SK-N-SH treated with all-trans-retinoic acid at 6 μM for 48 hours (cell line): ENCODE data around the gene KAZALD1.

Experiments used
- ARNTL ChIP-seq: fragments of 450-650 bp; formaldehyde crosslinking; IDR thresholded peaks from 2 replicates; pipeline ENCODE4 v1.5.0; 2020; ENCODE audit warnings: low read depth, mild to moderate bottlenecking, moderate library complexity, borderline replicate concordance
- BACH2 ChIP-seq: fragments of 250-450 bp; sonication (Bioruptor Pico); IDR thresholded peaks from 2 replicates; pipeline ENCODE4 v1.9.0; 2021; ENCODE audit warnings: mild to moderate bottlenecking, borderline replicate concordance
- CSDC2 ChIP-seq: fragments of 250-450 bp; sonication (Bioruptor Pico); IDR thresholded peaks from 2 replicates; pipeline ENCODE4 v1.5.0; 2020; ENCODE audit warnings: mild to moderate bottlenecking, moderate library complexity
- CSRNP3 ChIP-seq: fragments of 250-450 bp; sonication (Bioruptor Pico); IDR thresholded peaks from 2 replicates; pipeline ENCODE4 v1.5.1; 2021; ENCODE audit warnings: mild to moderate bottlenecking, moderate library complexity
- GLIS3 ChIP-seq: fragments of 250-450 bp; sonication (Bioruptor Pico); IDR thresholded peaks from 2 replicates; pipeline ENCODE4 v1.5.0; 2020; ENCODE audit warnings: mild to moderate bottlenecking, moderate library complexity
- OSR1 ChIP-seq: fragments of 250-450 bp; sonication (Bioruptor Pico); IDR thresholded peaks from 2 replicates; pipeline ENCODE4 v1.8.0; 2022; ENCODE audit warnings: moderate library complexity, mild to moderate bottlenecking, inconsistent platforms
- PATZ1 ChIP-seq: fragments of 250-450 bp; sonication (Bioruptor Pico); IDR thresholded peaks from 2 replicates; pipeline ENCODE4 v1.8.0; 2020; ENCODE audit warnings: mild to moderate bottlenecking, moderate library complexity, borderline replicate concordance
- POU6F1 ChIP-seq: fragments of 250-450 bp; sonication (Bioruptor Pico); IDR thresholded peaks from 2 replicates; pipeline ENCODE4 v1.8.0; 2021; ENCODE audit warnings: low read depth, mild to moderate bottlenecking, moderate library complexity, borderline replicate concordance
- SNAI2 ChIP-seq: fragments of 250-450 bp; sonication (Bioruptor Pico); IDR thresholded peaks from 2 replicates; pipeline ENCODE4 v1.5.0; 2020; ENCODE audit warnings: mild to moderate bottlenecking, moderate library complexity
- TOX ChIP-seq: fragments of 250-450 bp; sonication (Bioruptor Pico); IDR thresholded peaks from 2 replicates; pipeline ENCODE4 v1.8.0; 2021; ENCODE audit warnings: mild to moderate bottlenecking, moderate library complexity, borderline replicate concordance
- TSHZ2 ChIP-seq: fragments of 250-450 bp; sonication (Bioruptor Pico); IDR thresholded peaks from 2 replicates; pipeline ENCODE4 v1.5.0; 2020; ENCODE audit warnings: mild to moderate bottlenecking, moderate library complexity
- ZFP3 ChIP-seq: fragments of 250-450 bp; sonication (Bioruptor Pico); IDR thresholded peaks from 2 replicates; pipeline ENCODE4 v1.5.0; 2020; ENCODE audit warnings: mild to moderate bottlenecking, moderate library complexity
- ZNF565 ChIP-seq: fragments of 450-650 bp; formaldehyde crosslinking; conservative IDR thresholded peaks from 2 replicates; pipeline ENCODE4 v1.5.0; 2020; ENCODE audit warnings: low read depth, mild to moderate bottlenecking, moderate library complexity
- ZNF8 ChIP-seq: fragments of 450-650 bp; formaldehyde crosslinking; IDR thresholded peaks from 2 replicates; pipeline ENCODE4 v1.5.0; 2020; ENCODE audit warnings: mild to moderate bottlenecking, moderate library complexity

GRCh38 chr10:101035916-101036702, 25.7 kb upstream of the KAZALD1 start:
- TF ChIP-seq TOX (CRISPR knock-in tag) (no peak), SNAI2 (no peak), ZNF565 (CRISPR knock-in tag) (no peak), ARNTL (CRISPR knock-in tag) (no peak), GLIS3 (CRISPR knock-in tag) (no peak), POU6F1 (CRISPR knock-in tag) (no peak), ZNF8 (CRISPR knock-in tag) (no peak), CSDC2 (CRISPR knock-in tag) (no peak), BACH2 (CRISPR knock-in tag) (no peak), TSHZ2 (CRISPR knock-in tag) (no peak), PATZ1 (CRISPR knock-in tag) (no peak), ZFP3 (CRISPR knock-in tag) (no peak), OSR1 (CRISPR knock-in tag) (no peak), CSRNP3 (CRISPR knock-in tag) (no peak)
